HG03196 (cell line): ENCODE measurements around the gene KIF16B.

Source experiments
- ATAC-seq: cut with Tn5 transposase; IDR thresholded peaks from one replicate; pipeline ENCODE4 v1.9.1; 2021; ENCODE audit not compliant: unreplicated experiment

The KIF16B gene

GRCh38 chr20:16366529-16366928 lies 206.7 kb downstream of the KIF16B start:
- ATAC-seq = no peak

- no peak for ATAC-seq
Observed at GRCh38 chr20:16364320-16364687, 208.9 kb downstream of the KIF16B start.

GRCh38 chr20:16363506-16364319 lies 209.5 kb downstream of the KIF16B start:
- no peak for ATAC-seq

GRCh38 chr20:16362642-16363041 lies 210.6 kb downstream of the KIF16B start:
- ATAC-seq = no peak

GRCh38 chr20:16360668-16361067 lies 212.6 kb downstream of the KIF16B start:
- no peak for ATAC-seq

GRCh38 chr20:16353417-16353781 lies 219.8 kb downstream of the KIF16B start:
- no peak for ATAC-seq

- no peak for ATAC-seq
Observed at GRCh38 chr20:16352751-16353416, 220.4 kb downstream of the KIF16B start.

GRCh38 chr20:16352321-16352720 lies 220.9 kb downstream of the KIF16B start:
- no peak for ATAC-seq

GRCh38 chr20:16351415-16351814 lies 221.8 kb downstream of the KIF16B start:
- no peak for ATAC-seq

- no peak for ATAC-seq
Observed at GRCh38 chr20:16350465-16350864, 222.8 kb downstream of the KIF16B start.

GRCh38 chr20:16349523-16350260 lies 223.6 kb downstream of the KIF16B start:
- ATAC-seq = no peak

- no peak for ATAC-seq
Observed at GRCh38 chr20:16346956-16347355, 226.3 kb downstream of the KIF16B start.

GRCh38 chr20:16337707-16338106 lies 235.5 kb downstream of the KIF16B start:
- no peak for ATAC-seq

- no peak for ATAC-seq
Observed at GRCh38 chr20:16327606-16328005, 245.6 kb downstream of the KIF16B start.

GRCh38 chr20:16321291-16321690 lies 252.0 kb downstream of the KIF16B start:
- ATAC-seq = no peak

- ATAC-seq = no peak
Observed at GRCh38 chr20:16317445-16318362, 255.5 kb downstream of the KIF16B start.

GRCh38 chr20:16316513-16316912 lies 256.7 kb downstream of the KIF16B start:
- ATAC-seq = no peak

GRCh38 chr20:16314748-16315159 lies 258.5 kb downstream of the KIF16B start:
- no peak for ATAC-seq

- ATAC-seq = peak; percentile 63
Observed at GRCh38 chr20:16314320-16314719, 258.9 kb downstream of the KIF16B start.

GRCh38 chr20:16313917-16314316 lies 259.3 kb downstream of the KIF16B start:
- no peak for ATAC-seq

GRCh38 chr20:16312998-16313397 lies 260.2 kb downstream of the KIF16B start:
- no peak for ATAC-seq
